HS-5 (cell line): ENCODE measurements around the gene ACOT12.
"Not testable (repeated sequence)": the region's sequence is repeated elsewhere in the genome, so short reads cannot be mapped to it uniquely, and the experiment has no call there.

Experiments used
- DNase-seq: peaks from one replicate; pipeline ENCODE4 v3.0.0-alpha.2; 2012; ENCODE audit warnings: low read depth

Gene ACOT12

GRCh38 chr5:81393783-81394718, at the start of gene ACOT12:
Gene ACOT12 (minus strand): TSS chr5:81394134. CDS start chr5:81394114, 20 bp downstream.
- no peak for DNase-seq

- DNase-seq = no peak
Measured at GRCh38 chr5:81435023-81435422, 41.1 kb upstream of the ACOT12 start.

- DNase-seq = no peak
Measured at GRCh38 chr5:81429985-81430384, 36.1 kb upstream of the ACOT12 start.

DNA sequence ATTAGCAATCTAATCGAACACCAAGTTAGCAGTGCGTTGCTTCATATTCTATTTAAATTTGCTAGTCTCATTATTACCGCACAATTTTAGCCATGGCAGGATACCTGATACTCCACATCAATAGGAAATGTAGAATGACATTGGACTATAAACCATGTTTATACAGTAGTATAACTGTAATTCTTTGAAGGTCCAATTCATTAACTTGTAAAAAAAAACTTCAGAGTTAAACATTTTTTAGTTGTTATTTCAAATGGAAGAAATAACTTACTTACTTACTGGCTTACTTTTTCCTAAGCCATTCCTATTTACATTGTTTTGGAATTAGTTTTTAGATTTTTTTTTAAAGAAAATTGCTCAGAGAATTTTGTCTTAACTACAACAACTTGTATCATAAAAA, 35.4 kb upstream of the ACOT12 start:
- no peak for DNase-seq

DNA sequence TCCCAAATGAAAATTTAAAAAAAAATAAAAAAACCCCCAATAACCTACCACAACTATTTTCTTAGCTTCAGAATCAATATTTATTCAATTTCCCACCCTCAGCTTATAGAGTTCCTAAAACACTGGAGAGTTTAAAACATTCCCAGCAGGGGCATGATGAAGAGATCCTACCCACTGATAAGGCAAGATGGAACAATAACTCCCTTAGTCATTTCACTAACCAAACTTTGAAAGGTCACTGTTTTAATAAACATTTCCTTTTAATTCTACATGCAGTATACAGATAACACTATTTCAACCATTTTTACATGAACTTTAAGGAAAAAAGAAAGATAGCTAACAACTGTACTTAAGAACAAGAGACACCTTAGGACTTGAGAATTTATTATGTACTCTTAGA, 34.9 kb upstream of the ACOT12 start:
- DNase-seq = no peak

- DNase-seq = no peak
Measured at GRCh38 chr5:81428446-81428845, 34.5 kb upstream of the ACOT12 start.

DNA sequence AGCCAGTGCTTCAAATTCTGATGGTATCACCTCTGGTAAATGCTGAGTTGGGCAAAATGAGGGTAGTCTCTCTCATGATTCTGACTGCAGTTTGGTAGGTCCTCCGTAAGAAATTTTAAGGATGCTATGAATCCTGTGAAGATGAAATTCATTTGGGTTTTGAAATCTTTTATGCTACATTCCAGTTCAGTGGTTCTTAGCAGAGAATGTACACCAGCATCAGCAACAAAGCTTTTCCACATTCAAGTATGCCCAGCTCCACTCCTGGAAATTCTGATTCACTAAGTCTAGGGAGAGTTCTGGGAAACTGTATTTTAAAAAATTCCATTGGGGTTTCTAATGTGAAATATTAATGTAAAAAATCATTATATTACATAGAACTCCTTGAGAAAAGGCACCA, 33.6 kb upstream of the ACOT12 start:
- no peak for DNase-seq

DNA sequence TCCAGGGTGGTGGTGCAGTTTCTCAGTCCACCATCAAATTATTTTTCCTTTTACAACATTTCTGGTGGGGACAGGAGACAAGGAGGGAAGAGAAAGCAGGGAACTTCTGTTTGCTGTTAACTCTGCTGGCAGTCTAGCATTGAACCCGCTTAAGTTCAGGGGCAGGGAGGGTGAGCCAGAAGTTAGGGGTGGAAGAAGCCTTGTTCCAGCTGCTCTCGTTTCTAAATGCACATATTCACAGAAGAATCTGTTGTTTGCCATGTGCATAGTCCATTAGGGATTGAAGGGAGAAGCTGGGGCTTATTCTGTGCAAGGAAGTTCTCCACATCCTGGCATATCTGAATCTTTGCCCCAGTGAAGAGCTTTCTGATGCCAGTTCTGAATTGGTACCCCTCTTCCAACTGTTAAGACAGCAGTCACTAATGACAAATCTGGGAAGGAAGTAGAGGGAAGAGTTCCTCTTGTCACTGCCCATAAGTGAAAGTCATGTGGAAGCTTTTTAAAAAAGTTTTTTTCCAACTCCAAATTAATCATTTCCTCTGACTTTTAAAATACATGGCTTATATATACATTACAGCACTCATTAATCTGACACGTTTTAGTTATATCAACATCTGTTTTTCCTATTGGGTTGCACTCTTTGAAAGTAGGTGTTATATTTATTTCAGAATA, 32.6 kb upstream of the ACOT12 start:
- DNase-seq = no peak

- DNase-seq = no peak
Measured at GRCh38 chr5:81425569-81425968, 31.6 kb upstream of the ACOT12 start.

DNA sequence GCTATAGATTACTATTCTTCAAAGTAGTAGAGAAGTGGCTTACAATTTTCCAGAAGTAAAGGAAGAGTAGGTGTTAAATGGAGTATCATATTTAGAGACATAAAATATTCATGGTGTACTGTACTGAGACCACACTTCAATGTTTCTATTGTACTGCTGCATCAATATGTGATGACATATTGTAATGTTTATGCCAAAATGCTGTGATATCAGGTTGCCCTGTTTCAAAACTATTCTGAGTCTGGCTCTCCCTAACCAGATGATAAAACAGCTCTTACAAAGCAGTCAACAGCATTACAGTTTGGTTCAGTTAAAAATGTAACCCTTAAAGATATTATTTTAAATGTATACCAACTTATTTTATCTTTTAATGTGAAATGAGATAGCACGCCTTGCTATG, 30.8 kb upstream of the ACOT12 start:
- no peak for DNase-seq

DNA sequence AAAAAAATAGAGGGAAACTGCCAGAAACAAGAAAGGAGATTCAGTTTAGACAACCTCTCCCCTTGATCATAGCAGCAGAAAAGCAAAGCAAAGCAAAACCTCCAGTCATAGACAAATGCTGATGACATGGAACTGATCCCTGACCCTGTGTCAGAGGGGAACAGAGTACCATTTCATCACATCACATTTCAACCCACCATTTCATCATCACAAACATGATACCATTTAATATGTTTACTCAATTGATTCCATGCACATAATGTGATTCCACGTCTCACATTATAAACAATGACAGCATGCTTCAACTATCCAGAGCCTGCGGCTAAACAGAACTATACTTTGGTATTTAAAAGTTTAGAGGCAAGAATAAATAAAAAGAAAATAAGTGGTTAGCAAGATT, 28.7 kb upstream of the ACOT12 start:
- peak; percentile 62 for DNase-seq

GRCh38 chr5:81420039-81420667, 26.2 kb upstream of the ACOT12 start:
- peak; percentile 77 for DNase-seq

- no peak for DNase-seq
Measured at GRCh38 chr5:81418606-81419005, 24.7 kb upstream of the ACOT12 start.

DNA sequence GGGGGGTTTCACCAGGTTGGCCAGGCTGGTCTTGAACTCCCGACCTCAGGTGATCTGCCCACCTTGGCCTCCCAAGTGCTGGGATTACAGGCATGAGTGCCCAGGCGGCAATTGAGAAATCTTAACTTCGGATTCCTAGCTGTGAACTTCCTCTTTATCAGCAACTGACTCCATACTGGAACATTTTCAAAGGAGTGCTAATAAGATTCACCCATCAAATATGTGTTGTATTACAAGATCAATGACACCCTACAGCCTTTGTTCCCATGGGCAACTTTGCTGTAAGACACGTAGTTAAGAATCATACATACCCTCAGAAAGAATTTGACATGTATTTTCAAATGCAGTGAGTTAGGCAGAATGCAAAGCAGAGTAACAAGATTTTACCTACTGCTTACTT, 23.1 kb upstream of the ACOT12 start:
- DNase-seq = peak; percentile 48

DNA sequence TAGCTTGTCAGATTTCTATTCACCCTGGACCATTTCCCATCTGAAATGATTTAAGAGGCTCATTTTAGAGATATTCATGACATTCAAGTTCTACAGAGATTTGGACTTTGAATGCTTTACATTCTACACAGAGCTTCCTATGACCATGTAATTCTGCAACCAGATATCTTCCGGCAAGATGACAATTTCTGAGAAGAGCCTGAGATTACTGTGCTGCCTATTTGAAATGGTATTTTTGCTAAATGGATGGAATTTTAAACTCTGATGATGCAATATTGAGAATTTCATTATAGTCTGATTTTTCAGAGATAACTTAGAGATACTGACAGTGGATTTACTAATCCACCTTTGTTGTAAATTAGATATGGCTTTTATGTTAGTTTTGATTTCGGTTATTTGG, 16.0 kb upstream of the ACOT12 start:
- no peak for DNase-seq

- DNase-seq = no peak
Measured at GRCh38 chr5:81409361-81409760, 15.4 kb upstream of the ACOT12 start.

DNA sequence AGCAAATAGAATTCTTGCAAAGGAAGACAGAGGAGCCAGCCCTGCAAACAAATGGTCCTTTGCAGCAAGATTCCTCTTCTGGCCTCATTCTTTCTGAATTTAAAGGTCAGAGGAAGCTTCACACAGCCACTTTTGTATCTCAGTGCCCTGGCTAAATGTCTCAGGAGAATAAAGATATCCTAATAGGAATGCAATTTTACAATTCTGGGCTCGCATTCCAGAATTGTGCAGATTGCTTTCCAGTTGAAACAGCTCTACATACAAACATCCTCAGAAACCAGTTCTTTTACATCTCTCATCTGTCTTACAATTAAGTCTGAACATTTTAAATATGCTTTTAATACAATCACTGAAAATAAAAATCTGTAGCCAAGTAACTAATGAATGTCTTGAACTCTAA, 14.6 kb upstream of the ACOT12 start:
- DNase-seq = no peak

- not testable (repeated sequence) for DNase-seq
Measured at GRCh38 chr5:81407811-81408210, 13.9 kb upstream of the ACOT12 start.

DNA sequence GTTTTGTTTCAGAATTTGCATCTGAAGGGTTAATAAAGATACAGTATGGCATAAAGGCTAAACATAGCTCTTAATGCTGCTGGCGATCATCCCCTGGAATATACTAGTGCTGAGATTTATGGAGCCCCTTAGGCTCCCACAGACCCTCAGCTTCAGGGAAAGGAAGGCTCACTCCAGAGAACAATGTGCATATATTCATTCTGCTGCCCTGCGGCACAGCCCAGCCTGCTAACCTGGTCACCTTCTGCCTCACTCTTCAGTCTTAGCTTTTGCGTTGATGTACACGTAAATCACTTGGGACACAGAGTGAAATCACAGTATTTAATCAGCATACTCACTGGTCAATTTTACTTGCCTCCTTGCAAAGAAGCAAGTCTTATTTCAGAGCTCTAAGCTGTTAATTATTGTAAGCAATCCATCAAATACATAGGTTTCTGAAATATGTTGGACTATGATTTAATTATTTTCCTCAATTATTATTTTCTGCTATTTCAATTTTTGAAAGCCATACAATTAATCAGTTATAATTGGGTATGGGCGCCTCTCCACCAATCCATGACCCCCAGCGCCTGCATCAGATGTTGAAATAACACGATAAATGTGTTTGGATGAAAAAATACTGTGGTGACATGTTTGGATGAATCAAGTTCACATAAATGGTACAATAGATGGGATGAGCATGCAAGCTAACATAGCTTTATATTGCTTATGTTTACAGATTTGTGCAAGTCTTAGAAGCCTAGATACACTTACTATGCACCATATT, 11.4 kb upstream of the ACOT12 start:
- DNase-seq = no peak

DNA sequence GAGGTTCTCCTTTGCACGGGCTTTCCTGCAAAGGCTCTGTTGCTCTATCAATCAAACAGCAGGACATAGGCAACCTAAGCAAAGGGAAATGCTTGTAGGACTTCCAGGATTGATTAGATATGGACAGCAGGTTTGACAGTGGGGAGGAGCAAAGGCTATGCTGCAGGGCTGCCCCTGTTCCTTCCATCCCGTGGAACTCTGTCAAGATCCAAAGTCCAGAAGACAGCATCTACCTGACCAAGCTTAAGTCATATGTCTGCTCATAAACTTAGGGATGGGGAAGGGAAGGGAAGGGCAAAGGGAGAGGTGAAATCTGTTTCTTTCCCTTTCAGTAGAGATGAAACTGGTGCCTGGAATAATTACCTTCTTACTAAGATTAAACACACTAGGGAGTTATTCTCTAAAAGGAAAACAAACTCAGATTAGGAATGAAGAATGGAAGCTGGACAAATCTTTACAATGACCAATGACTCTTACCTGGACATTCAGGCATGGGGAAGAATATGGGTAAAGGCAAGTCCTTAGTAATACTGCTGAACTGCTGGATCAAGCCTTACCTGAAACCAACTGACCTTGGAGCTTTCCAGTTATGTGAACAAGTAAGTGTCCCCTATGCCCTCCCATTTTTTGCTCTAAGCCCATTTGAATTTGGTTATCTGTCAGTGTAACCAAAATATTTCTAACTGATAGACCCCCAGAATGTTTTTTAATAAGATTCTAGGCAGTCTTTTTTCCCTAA, 8.4 kb upstream of the ACOT12 start:
- no peak for DNase-seq

DNA sequence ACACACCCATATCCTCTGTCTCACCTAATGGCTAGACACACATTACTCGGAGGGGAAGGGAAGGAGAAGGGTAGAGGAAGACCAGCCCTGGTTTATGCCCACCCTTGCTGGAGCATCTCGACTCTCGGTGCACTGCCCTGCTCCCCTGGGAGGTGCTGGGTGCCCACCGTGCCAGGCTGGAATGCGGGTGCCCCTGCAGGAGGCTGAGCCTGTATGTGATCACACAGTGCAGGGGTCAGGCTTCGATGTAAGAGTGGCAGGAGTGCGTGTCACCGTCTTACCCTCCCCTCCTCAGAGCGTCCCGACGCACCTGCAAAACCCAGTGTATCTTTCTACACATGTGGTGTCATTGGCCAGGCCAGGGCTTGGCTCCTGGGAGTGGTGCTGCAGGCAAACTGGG, 7.3 kb upstream of the ACOT12 start:
- no peak for DNase-seq
